HFFc6 (cell line): ENCODE measurements around the gene GLIS1. TPM values are rescaled to one million over a fixed set of nuclear protein-coding genes. Genes with fewer than 3 reads are reported as not detected.

Experiments
- DNase-seq: peaks from one replicate; pipeline ENCODE4 v3.0.0-alpha.2; 2018
- H3K27ac Mint-ChIP-seq: 2 replicates; pipeline ENCODE4 v1.8.0; 2020; ENCODE audit warnings: mild to moderate bottlenecking, mixed read lengths
- H3K27me3 Mint-ChIP-seq: 2 replicates; pipeline ENCODE4 v1.8.0; 2021; ENCODE audit warnings: mild to moderate bottlenecking, moderate library complexity, mixed read lengths; ENCODE audit not compliant: insufficient read depth
- H3K36me3 Mint-ChIP-seq: 2 replicates; pipeline ENCODE4 v1.8.0; 2021; ENCODE audit warnings: low read depth, mixed read lengths
- H3K4me1 Mint-ChIP-seq: 2 replicates; pipeline ENCODE4 v1.8.0; 2020; ENCODE audit warnings: low read depth, mixed read lengths
- H3K4me3 Mint-ChIP-seq: 2 replicates; pipeline ENCODE4 v1.8.0; 2020; ENCODE audit warnings: mild to moderate bottlenecking, moderate library complexity, mixed read lengths
- H3K9me3 Mint-ChIP-seq: 2 replicates; pipeline ENCODE4 v1.8.0; 2020; ENCODE audit warnings: mild to moderate bottlenecking, mixed read lengths
- CTCF ChIP-seq: fragments of 200-600 bp; sonication (generic); IDR thresholded peaks from 2 replicates; pipeline ENCODE4 v1.5.0; 2021; ENCODE audit warnings: antibody characterized with exemption, mild to moderate bottlenecking
- total RNA-seq, 6 experiments: library from RNA; stranded (reverse); fragmentation: NEBNext Ultra II Directional; extraction: Animal tissue kit (Norgen Biotek cat#: 25700); gene quantifications; 2 replicates in 1 of 6; 3 replicates in 5 of 6; pipeline ENCODE4 v1.2.3, GENCODE V29; 2021

Gene GLIS1
- total RNA-seq, 6 experiments from 2014 or later = 1.1 to 1.9 (median 1.2) TPM

GRCh38 chr1:53580739-53581475 lies 158.1 kb downstream of the GLIS1 start:
- no peak overlapping the region for H3K4me3 Mint-ChIP-seq
- H3K4me1 Mint-ChIP-seq = peaks cover 16% of the 10 kb centered on the region
- no peaks in the 10 kb centered on the region for H3K9me3 Mint-ChIP-seq
- no peak overlapping the region for H3K27ac Mint-ChIP-seq
- H3K36me3 Mint-ChIP-seq = peaks cover 8% of the 10 kb centered on the region; the same call in 1 of the 2 replicates
- no peak for TF ChIP-seq CTCF
- H3K27me3 Mint-ChIP-seq = peaks cover 13% of the 10 kb centered on the region
- DNase-seq = no peak

GRCh38 chr1:53580009-53580400 lies 159.0 kb downstream of the GLIS1 start:
- Mint-ChIP-seq H3K27me3 (peaks cover 10% of the 10 kb centered on the region), H3K27ac (no peak overlapping the region), H3K4me1 (peaks cover 16% of the 10 kb centered on the region), H3K36me3 (peaks cover 8% of the 10 kb centered on the region; the same call in 1 of the 2 replicates), H3K9me3 (no peaks in the 10 kb centered on the region), H3K4me3 (no peak overlapping the region)
- DNase-seq = no peak
- no peak for TF ChIP-seq CTCF

GRCh38 chr1:53579221-53580008 lies 159.5 kb downstream of the GLIS1 start:
- H3K27me3 Mint-ChIP-seq = peaks cover 9% of the 10 kb centered on the region
- H3K9me3 Mint-ChIP-seq = no peaks in the 10 kb centered on the region
- H3K4me1 Mint-ChIP-seq = peaks cover 16% of the 10 kb centered on the region
- DNase-seq = no peak
- no peak overlapping the region for H3K4me3 Mint-ChIP-seq
- H3K27ac Mint-ChIP-seq = no peak overlapping the region
- H3K36me3 Mint-ChIP-seq = peaks cover 8% of the 10 kb centered on the region; the same call in 1 of the 2 replicates
- no peak for TF ChIP-seq CTCF

- H3K9me3 Mint-ChIP-seq = no peaks in the 10 kb centered on the region
- no peak for DNase-seq
- H3K4me1 Mint-ChIP-seq = peaks cover 6% of the 10 kb centered on the region
- H3K27ac Mint-ChIP-seq = no peak overlapping the region
- TF ChIP-seq CTCF = no peak
- peaks cover 8% of the 10 kb centered on the region; the same call in 1 of the 2 replicates for H3K36me3 Mint-ChIP-seq
- H3K4me3 Mint-ChIP-seq = no peak overlapping the region
- H3K27me3 Mint-ChIP-seq = peaks cover 12% of the 10 kb centered on the region
Measured at GRCh38 chr1:53578358-53578757, 160.6 kb downstream of the GLIS1 start.

- peaks cover 1% of the 10 kb centered on the region; the same call in 1 of the 2 replicates for H3K4me1 Mint-ChIP-seq
- H3K36me3 Mint-ChIP-seq = peaks cover 8% of the 10 kb centered on the region; the same call in 1 of the 2 replicates
- no peak overlapping the region for H3K27ac Mint-ChIP-seq
- TF ChIP-seq CTCF = no peak
- no peaks in the 10 kb centered on the region for H3K9me3 Mint-ChIP-seq
- no peak for DNase-seq
- no peak overlapping the region for H3K4me3 Mint-ChIP-seq
- peaks cover 12% of the 10 kb centered on the region for H3K27me3 Mint-ChIP-seq
Measured at GRCh38 chr1:53577761-53578100, 161.2 kb downstream of the GLIS1 start.
